ENCODE results near the gene SEPTIN8.
"Not testable (repeated sequence)": the region's sequence is repeated elsewhere in the genome, so short reads cannot be mapped to it uniquely, and the experiment has no call there.

The SEPTIN8 gene

GRCh38 chr5:132812781-132813598 is 36.0 kb upstream of the SEPTIN8 start, which contains the start of gene SOWAHA:
Gene SOWAHA, plus strand, starts transcription at chr5:132813302. Its CDS starts 320 bp downstream, at chr5:132813622.
- no peak for DNase-seq (ENCODE audit: low read depth)

- no peak for DNase-seq (ENCODE audit: low read depth)
Observed at GRCh38 chr5:132812123-132812765, 35.2 kb upstream of the SEPTIN8 start.

GRCh38 chr5:132810605-132811004 is 33.6 kb upstream of the SEPTIN8 start:
- DNase-seq (ENCODE audit: low read depth) = no peak

GRCh38 chr5:132808866-132809265 is 31.8 kb upstream of the SEPTIN8 start:
- DNase-seq (ENCODE audit: low read depth) = no peak

GRCh38 chr5:132808448-132808847 is 31.4 kb upstream of the SEPTIN8 start:
- DNase-seq (ENCODE audit: low read depth) = no peak

- no peak for DNase-seq (ENCODE audit: low read depth)
Observed at GRCh38 chr5:132807163-132807838, 30.3 kb upstream of the SEPTIN8 start.

GRCh38 chr5:132806804-132807162 is 29.7 kb upstream of the SEPTIN8 start:
- not testable (repeated sequence) for DNase-seq (ENCODE audit: low read depth)

- not testable (repeated sequence) for DNase-seq (ENCODE audit: low read depth)
Observed at GRCh38 chr5:132805872-132806271, 28.8 kb upstream of the SEPTIN8 start.

- DNase-seq (ENCODE audit: low read depth) = not testable (repeated sequence)
Observed at GRCh38 chr5:132804219-132804618, 27.2 kb upstream of the SEPTIN8 start.

- not testable (repeated sequence) for DNase-seq (ENCODE audit: low read depth)
Observed at GRCh38 chr5:132802685-132803066, 25.6 kb upstream of the SEPTIN8 start.

GRCh38 chr5:132802044-132802684 is 25.1 kb upstream of the SEPTIN8 start:
- DNase-seq (ENCODE audit: low read depth) = no peak

GRCh38 chr5:132800545-132800944 is 23.5 kb upstream of the SEPTIN8 start:
- no peak for DNase-seq (ENCODE audit: low read depth)

GRCh38 chr5:132799392-132799791 is 22.4 kb upstream of the SEPTIN8 start:
- no peak for DNase-seq (ENCODE audit: low read depth)

- no peak for DNase-seq (ENCODE audit: low read depth)
Observed at GRCh38 chr5:132797651-132798050, 20.6 kb upstream of the SEPTIN8 start.

- DNase-seq (ENCODE audit: low read depth) = no peak
Observed at GRCh38 chr5:132791026-132791425, 14.0 kb upstream of the SEPTIN8 start.

GRCh38 chr5:132790201-132790865 is 13.3 kb upstream of the SEPTIN8 start:
- no peak for DNase-seq (ENCODE audit: low read depth)

GRCh38 chr5:132788990-132789886 is 12.2 kb upstream of the SEPTIN8 start:
- DNase-seq (ENCODE audit: low read depth) = no peak

GRCh38 chr5:132788508-132788907 is 11.5 kb upstream of the SEPTIN8 start:
- no peak for DNase-seq (ENCODE audit: low read depth)

- DNase-seq (ENCODE audit: low read depth) = no peak
Observed at GRCh38 chr5:132787076-132787475, 10.0 kb upstream of the SEPTIN8 start.

GRCh38 chr5:132785864-132786263 is 8.8 kb upstream of the SEPTIN8 start:
- no peak for DNase-seq (ENCODE audit: low read depth)

- no peak for DNase-seq (ENCODE audit: low read depth)
Observed at GRCh38 chr5:132785365-132785764, 8.3 kb upstream of the SEPTIN8 start.
